Bronchial epithelial cell (primary cell): Measurements from ENCODE around the gene RIMBP2. TPM values are rescaled to one million over a fixed set of nuclear protein-coding genes. Genes with fewer than 3 reads are reported as not detected.

Experiments
- DNase-seq: peaks from one replicate; pipeline ENCODE4 v3.0.0-alpha.2; 2010; ENCODE audit warnings: low read depth
- FAIRE-seq: peaks from 2 replicates; lab custom pipeline; 2011; peaks lifted over from hg19 to GRCh38; lab: Jason Lieb, UNC
- H3K27me3 ChIP-seq: 2 replicates; pipeline ENCODE4 v1.5.1; 2011; ENCODE audit warnings: low read length; ENCODE audit not compliant: control insufficient read depth, insufficient read depth
- H3K36me3 ChIP-seq: 2 replicates; pipeline ENCODE4 v1.5.1; 2011; ENCODE audit warnings: low read length; ENCODE audit not compliant: control insufficient read depth, insufficient read depth
- H3K4me3 ChIP-seq: 2 replicates; pipeline ENCODE4 v1.5.1; 2011; ENCODE audit warnings: mild to moderate bottlenecking, low read depth, low read length, control low read depth
- total RNA-seq: library from RNA; depleted of rRNA; stranded (reverse); fragments of >200 nt; gene quantifications from 2 replicates; pipeline ENCODE4 v1.2.1, GENCODE V29; 2014
- TF ChIP-seq, protein P1 (sequence below): IDR thresholded peaks from 2 replicates; pipeline ENCODE4 v1.5.1; 2011; ENCODE audit warnings: mild to moderate bottlenecking, moderate library complexity, low read length, control low read depth, inconsistent platforms; ENCODE audit not compliant: insufficient read depth, severe bottlenecking

The RIMBP2 gene
- total RNA-seq, 1 donor from 2014 or later, result not detected

DNA sequence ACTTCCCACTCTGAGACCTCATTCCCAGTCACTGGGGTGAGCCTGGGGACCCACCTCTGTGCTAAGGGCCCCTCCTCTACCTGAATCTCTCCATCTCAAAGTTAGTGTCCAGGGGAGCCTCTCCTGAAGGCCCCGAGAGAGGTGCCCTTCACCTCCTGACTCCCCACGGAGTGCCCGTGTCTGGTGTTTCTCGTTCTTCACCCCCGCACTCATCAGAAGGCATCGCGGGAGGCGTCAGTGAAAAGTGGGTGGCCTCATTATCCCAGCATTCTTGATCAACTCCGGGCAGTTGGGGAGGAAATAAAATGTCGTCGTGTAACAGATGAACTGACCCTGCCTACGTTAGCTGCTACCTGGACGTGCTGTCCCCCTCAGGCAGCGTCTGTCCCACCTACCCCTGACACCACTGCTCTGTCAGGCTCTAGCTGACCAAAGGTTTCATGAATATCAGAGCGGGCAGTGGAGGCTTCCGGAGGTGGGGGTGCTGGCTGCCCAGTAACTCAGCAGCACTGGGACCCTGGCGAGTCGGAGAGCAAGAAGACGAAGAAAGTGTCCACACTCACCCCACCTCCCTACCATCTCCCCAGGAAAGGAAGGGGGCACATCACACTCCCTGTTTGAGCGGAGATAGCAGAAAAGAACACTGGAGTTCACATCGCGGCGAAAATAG lies 275.6 kb downstream of the RIMBP2 start:
- TF ChIP-seq, protein P1, sequence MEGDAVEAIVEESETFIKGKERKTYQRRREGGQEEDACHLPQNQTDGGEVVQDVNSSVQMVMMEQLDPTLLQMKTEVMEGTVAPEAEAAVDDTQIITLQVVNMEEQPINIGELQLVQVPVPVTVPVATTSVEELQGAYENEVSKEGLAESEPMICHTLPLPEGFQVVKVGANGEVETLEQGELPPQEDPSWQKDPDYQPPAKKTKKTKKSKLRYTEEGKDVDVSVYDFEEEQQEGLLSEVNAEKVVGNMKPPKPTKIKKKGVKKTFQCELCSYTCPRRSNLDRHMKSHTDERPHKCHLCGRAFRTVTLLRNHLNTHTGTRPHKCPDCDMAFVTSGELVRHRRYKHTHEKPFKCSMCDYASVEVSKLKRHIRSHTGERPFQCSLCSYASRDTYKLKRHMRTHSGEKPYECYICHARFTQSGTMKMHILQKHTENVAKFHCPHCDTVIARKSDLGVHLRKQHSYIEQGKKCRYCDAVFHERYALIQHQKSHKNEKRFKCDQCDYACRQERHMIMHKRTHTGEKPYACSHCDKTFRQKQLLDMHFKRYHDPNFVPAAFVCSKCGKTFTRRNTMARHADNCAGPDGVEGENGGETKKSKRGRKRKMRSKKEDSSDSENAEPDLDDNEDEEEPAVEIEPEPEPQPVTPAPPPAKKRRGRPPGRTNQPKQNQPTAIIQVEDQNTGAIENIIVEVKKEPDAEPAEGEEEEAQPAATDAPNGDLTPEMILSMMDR, result no peak
- H3K36me3 ChIP-seq, result no peaks in the 10 kb centered on the region
- no peak overlapping the region for H3K4me3 ChIP-seq
- no peaks in the 10 kb centered on the region for H3K27me3 ChIP-seq
- FAIRE-seq, result no peak
- DNase-seq, result no peak

DNA sequence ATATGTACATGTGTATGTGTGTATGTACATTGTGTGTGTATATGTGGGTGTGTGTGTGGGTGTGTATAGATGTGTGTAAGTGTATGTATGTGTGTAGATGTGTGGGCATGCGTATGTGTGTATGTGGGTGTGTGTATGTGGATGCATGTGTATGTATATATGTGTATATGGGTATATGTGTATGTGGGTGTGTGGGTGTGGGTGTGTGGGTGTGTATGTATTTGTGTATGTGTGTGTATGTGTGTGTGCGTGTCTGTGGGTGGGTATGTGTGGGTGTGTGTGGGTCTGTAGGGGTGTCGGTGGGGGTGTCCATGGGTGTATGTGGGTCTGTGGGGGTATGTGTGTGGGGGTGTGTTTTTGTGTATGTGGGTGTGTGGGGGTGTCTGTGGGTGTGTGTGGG lies 276.8 kb downstream of the RIMBP2 start:
- FAIRE-seq, result no peak

DNA sequence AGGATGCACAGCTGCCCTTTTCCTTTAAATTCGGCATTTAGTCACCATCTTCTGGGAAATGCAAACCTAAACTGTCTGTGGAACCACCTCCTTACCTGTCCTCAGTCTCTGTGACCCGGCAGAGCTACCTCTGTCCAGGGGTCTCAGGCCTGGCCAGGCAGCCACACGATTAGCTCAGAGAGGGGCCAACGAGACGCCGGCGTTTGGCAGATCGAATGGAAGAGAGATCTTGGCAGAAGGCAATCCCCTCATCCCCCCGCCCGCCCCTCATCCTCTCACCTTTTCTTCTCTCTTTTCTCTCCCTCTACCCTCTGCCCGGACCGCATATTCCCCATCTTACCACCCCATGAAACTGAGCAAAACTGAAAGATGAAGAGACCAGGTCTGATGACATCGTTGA lies 277.4 kb downstream of the RIMBP2 start:
- no peak for FAIRE-seq

More for the DNA sequence above, 276.8 kb downstream of the RIMBP2 start:
- no peaks in the 10 kb centered on the region for H3K27me3 ChIP-seq
- DNase-seq, result no peak
- TF ChIP-seq, protein P1, result no peak
- no peaks in the 10 kb centered on the region for H3K36me3 ChIP-seq
- no peak overlapping the region for H3K4me3 ChIP-seq

DNA sequence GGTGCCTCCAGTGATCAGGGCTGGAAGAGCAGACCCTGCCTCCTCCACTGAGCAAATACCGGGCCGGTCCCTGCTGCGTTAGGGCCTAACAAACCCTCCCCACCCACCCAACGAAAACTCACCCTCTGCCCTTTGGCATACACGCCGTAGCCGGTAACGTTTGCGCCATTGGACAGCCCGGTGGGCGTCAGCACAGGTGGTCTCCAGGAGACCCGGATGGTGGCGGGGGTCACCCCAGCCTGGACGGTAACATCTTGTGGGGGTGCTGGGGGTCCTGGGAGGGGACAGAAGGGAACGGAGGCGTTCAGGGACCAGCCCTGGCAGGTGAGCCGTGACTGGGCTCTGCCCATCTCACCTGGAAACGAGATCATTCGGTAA lies 277.9 kb downstream of the RIMBP2 start:
- Histone ChIP-seq H3K36me3 (no peaks in the 10 kb centered on the region), H3K4me3 (no peak overlapping the region), H3K27me3 (no peaks in the 10 kb centered on the region)
- TF ChIP-seq, protein P1, result no peak
- FAIRE-seq, result no peak
- DNase-seq, result no peak

More for the DNA sequence above, 277.4 kb downstream of the RIMBP2 start:
- TF ChIP-seq, protein P1, result no peak
- no peaks in the 10 kb centered on the region for H3K27me3 ChIP-seq
- no peak for DNase-seq
- H3K4me3 ChIP-seq, result no peak overlapping the region
- H3K36me3 ChIP-seq, result no peaks in the 10 kb centered on the region

DNA sequence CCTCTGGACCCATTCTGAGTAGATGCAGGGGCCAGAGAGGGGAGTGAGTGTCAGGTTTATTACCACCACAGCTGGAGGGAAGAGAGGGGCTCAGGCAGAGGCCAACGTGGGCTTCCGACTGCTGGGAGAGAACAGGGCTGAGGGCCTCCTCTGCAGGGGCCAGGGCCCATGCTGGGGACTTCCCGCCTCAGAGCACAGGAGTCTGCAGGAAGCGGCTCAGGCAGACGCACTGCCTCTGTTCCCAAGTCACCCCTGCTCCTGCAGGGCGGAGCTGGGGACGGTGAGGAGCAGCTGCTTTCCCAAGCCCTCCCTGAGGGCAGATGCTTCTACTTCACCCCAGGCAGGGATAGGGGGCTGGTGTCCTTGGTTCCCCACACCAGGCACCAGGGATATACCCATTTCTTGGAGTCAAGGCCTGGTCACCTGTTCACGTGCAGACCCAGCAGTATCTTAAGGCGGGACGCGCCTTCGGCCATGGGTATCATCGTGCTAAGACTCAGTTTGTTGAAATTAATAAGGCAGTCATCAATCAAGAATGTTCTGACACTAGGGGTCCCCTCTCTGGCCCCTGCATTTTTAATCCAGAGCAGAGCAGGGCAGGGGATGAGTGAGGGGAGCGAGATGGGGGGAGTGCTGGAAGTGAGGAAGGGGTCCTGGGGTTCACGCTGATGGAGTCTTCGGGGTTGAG lies 278.4 kb downstream of the RIMBP2 start:
- Histone ChIP-seq H3K36me3 (no peaks in the 10 kb centered on the region), H3K4me3 (no peak overlapping the region), H3K27me3 (no peaks in the 10 kb centered on the region)
- FAIRE-seq (no peak), DNase-seq (no peak)
- TF ChIP-seq, protein P1, result no peak
